ENCODE data around the gene ZNF524. TPM values are rescaled to one million over a fixed set of nuclear protein-coding genes. Genes with fewer than 3 reads are reported as not detected.

ZNF524 gene
- total RNA-seq, 1 donor from 2014 or later = 20.1 TPM

DNA sequence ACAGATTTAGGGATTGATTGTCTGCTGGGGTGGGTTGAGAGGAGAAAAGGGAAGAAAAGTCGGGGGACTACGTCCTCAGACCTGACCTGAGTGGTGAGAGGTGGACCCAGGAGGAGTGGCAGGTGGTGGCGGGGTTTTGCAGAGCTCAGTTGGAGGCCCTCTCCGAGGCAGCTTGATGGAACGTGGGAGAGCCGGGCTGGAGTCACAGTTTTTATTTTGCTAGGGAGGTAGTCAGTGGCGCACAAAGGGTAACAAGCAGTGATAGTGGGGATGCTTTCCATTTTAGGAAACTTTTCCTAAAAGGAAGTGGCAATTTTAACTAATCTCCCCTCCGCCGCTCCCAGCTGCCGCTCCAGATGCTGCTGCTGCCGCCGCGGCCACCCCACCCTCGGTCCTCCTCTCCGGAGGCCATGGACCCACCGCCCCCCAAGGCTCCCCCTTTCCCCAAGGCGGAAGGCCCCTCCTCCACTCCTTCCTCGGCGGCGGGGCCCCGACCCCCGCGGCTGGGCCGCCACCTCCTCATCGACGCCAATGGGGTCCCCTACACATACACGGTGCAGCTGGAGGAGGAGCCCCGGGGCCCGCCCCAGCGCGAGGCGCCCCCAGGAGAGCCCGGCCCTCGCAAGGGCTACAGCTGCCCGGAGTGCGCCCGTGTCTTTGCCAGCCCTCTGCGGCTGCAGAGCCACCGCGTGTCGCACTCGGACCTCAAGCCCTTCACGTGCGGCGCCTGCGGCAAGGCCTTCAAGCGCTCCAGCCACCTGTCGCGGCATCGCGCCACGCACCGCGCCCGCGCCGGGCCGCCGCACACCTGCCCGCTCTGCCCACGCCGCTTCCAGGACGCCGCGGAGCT lies 42.3 kb downstream of the ZNF524 start:
- ATAC-seq = peak; percentile 20

DNA sequence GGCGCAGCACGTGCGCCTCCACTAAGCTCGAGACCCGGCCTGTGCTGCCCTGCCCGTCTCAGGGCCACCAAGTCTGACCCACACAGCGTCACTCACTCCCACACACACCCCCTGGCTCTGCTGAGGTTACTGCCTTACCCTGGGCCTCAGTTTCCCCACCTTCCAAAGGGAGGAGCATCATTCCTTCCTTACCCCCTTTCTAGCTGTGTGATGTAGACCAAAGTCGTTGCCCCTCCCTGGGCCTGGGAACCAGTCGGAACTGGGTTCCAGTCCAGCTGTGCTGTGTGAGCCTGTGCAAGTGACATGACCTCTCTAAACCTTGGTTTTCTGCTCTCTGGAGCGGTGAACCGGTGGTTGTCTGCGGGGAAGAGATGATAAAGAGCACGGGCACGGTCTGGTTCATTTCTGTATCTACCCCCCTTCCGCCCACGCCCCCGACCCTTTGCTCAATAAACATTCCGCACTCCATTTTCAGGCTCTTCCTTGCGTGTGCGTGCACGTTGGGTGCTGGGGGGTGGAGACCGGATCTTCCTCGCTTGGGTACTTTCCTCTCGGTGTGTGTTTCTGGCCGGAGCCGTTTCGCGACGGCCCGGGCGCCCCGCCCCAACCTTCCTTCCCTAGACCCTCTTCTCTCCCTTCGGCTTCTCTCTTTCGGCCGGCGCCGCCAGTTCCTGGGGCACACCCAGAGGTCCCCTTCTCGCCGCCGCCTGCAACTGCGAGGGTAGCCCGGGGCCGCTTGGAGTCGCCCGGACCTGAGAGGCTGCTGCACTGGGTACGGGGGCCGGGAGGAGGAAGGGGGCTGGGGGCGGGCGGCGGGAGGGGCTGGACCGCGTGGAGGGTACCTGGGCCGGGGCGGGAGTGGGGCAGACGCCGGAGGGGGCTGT lies 43.2 kb downstream of the ZNF524 start, which contains the start of gene ZNF581:
Gene ZNF581, plus strand, starts transcription at position 647 of the 884 bp plus-strand sequence. CDS start 923 bp downstream, outside the sequence.
- ATAC-seq = peak; percentile 64

DNA sequence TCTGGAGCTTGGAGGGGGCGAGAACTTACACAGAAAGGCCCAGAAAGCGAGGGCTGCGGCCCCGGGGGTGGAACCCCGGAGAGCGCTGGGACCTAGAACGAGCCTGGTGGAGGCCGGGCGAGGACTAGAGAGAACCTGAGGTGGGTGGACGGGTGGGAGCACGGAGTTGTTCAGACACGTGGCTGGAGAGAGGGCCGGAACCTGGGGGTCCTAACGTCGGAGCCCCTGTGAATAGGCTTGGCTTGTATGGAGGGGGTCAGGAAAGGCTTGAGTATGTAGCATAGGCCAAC lies 43.7 kb downstream of the ZNF524 start:
- no peak for ATAC-seq

DNA sequence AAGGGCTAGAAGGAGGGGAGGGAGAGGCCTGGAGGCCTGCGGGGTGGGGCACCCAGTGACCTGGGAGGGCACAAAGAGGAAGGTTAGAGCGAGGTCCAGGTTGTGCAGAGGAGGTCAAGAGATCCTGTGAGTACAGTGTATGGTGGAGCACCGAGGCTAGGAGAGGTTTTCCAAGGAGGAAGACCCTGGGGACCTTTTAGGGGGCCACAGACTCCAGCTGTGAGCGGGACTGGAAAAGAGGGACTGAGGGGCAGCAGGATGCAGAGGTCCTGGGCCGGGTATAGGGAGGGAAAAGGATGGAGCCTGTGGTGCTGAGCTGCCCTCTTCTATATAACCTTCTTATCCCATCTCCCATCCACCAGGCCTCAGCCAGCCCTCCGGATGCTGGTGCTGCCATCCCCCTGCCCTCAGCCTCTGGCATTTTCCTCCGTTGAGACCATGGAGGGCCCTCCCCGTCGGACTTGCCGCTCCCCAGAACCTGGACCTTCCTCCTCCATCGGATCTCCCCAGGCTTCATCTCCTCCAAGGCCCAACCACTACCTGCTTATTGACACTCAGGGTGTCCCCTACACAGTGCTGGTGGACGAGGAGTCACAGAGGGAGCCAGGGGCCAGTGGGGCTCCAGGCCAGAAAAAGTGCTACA lies 44.2 kb downstream of the ZNF524 start:
- no peak for ATAC-seq

DNA sequence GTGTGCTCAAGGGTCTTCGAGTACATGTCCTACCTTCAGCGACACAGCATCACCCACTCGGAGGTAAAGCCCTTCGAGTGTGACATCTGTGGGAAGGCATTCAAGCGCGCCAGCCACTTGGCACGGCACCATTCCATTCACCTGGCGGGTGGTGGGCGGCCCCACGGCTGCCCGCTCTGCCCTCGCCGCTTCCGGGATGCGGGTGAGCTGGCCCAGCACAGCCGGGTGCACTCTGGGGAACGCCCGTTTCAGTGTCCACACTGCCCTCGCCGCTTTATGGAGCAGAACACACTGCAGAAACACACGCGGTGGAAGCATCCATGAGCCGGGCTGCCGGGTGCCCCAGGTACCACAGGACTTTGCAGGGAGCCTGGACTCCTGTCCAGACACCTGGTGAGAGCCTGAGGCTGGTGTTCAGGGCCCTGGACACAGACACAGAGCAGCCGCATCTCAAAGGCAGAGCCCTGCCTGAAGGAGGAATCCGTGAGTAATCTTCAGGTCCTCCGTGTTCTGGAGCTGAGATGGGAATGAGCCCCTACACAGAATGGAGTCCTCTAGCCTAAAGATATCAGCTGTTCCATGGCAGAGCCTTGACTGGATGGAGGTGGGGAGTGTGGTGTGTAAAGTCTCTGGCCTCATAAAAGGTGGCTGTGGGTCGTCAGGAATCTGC lies 44.9 kb downstream of the ZNF524 start:
- ATAC-seq = no peak

DNA sequence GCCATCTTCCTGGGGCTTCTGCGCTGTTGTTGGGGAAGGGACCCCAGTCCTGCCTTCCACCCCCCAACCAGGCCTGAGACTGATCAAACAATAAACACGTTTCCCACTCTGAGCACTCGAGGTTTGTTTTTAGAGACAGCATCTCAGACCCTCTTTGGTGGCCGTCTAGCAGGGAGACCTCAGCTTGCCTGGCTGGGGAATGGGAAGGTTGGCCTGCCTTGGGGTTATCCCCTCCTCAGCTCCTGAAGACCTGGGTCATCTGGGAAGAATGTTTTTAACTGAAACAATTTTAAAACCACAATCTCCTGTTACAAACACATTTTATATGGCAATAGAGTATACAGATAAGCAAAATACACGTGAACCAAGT lies 45.4 kb downstream of the ZNF524 start:
- no peak for ATAC-seq

DNA sequence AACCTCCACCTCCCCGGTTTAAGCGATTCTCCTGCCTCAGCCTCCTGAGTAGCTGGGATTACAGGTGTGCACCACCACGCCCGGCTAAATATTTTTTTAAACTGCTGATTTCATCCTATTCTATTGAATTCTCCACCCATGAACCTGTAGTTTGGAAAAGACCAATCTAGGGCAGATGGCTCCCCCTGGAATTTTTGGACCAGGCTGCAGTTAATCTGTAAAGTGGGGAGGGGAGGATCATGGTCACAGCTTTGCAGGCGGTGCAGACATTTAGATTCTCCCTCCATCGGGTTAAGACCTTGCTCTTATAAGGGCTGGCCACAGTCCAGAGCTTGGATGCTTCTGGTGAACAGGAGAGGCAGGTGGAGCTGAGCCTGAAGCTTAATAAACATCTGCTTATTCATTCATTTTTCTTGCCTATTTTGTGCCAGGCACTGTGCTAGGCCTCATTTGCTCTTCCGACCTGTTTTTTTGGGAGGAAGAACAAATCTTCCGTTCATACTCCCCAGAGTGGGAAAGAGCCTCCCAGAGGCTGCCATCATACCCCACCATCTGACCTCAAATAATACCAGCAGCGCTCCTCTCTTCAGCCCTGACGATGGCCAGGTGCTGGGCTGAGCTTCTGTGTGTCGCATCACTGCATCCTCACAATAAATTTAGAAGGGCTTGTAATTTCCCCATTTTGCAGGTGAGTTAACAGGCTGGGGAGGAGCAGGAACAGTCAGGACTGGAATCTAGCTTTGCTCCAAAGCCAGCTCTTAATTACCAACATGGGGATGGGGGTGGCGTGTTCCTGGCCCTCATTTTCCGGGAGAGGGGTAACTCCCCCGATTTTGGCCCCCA lies 47.0 kb downstream of the ZNF524 start:
- no peak for ATAC-seq

DNA sequence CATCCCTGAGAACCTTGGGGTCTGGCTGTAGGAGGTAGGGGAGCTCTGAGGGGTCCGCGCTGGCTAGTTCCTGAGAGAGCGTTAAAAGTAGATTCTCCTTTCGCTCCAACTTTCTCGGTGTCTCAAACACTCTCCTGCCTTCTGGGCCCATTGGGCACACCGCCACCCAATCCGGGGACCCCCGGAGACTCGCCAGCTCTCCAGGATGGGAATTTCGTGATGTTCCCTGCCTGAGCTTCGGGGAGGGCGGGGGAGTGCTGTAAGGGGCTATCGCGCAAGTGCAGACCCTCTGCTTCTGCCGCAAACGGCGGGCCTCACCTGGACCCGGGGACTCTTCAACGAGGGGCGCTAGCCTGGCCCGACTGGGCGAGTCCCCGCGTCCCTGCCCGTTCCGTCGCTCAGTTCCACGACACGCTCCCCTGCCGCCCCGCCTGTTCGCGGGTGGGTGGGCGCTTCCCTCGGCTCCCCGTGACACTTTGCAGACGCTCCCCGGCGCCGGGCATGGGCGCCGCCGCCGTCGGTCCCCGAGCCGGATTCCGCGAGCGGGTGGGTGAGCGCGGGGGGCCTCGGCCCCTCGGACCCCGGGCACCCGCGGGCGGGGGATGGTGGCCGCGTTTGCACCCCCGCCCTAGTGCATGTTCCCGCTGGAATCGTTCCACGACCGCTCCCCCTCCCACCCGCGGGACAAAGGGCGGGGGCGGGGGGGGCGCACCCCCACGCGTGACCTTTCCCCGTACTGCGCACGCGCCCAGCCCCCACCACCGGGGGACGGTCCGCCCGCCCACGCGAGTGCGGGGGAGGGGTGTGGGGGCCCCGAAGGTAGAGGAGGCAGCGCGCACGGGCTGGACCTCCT lies 47.9 kb downstream of the ZNF524 start, which contains the start of gene CCDC106:
Gene CCDC106, plus strand, starts transcription at position 481 of the 853 bp plus-strand sequence. CDS start 835 bp downstream, outside the sequence.
- ATAC-seq = peak; percentile 21

DNA sequence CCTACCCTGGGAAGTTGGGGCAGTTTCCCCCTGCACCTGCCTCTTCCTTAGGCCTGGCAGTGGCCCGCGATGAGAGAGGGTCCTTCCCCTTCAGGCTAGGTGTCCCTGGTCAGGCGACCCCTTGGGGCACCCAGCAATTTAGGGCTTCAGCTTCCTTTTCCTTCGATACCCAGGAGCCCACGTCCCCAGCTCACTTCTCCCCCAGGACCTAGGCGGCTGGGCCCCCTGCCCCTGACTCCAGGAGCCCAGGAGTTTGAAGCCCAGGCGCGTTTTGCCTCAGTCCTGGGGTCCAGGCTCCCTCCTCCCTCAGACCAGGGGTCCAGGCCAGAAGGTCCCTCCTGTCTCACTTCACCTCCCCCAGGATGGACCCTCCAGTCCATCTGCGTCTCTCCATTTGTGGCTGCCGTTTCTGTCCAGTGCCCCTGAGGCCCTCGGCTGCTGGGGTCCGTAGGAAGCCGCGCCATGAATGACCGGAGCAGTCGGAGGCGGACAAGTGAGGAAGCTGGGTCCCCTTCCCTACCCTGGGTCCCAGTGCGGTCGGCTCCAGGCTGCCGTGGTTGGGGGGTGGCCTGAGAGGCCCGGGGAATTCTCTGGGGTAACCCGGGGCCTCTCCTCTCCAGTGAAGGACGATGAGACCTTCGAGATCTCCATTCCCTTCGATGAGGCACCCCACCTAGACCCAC lies 48.6 kb downstream of the ZNF524 start:
- no peak for ATAC-seq

DNA sequence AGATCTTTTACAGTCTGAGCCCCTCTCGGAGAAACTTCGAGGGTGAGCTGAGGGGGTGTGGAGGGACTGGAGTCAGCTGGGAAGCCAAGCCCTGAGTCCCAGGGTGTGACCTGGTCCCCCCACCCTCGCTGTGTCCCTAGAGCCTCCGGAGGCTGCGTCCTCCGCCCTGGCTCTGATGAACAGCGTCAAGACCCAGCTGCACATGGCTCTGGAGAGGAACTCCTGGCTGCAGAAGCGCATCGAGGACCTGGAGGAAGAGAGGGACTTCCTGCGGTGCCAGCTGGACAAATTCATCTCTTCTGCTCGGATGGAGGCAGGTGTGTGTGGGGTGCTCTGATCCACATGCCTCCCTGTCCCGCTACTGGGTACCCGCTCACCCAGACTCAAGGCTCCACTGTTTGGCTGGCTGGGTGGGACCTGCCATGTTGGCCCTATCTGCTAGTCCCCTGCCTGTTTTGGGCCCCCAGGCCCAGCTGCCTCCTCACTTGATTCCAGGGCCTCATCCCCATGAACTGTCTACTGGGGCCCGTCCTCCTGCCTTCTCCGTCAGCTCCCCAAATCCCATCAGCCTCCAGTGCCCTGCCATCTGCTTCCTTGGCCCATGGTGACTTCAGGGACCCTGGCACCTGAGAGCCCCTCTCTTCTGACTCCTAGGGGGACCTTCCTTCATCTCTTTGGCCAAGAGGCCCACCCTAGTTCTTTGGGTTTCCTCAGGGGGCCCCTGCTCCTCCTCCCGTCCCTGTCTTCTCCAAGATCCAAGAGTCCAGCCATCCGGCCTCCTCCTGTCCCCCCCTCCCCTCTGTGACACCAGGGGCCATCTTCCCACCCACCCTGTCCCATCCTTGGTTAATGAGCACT lies 49.4 kb downstream of the ZNF524 start:
- ATAC-seq = no peak

DNA sequence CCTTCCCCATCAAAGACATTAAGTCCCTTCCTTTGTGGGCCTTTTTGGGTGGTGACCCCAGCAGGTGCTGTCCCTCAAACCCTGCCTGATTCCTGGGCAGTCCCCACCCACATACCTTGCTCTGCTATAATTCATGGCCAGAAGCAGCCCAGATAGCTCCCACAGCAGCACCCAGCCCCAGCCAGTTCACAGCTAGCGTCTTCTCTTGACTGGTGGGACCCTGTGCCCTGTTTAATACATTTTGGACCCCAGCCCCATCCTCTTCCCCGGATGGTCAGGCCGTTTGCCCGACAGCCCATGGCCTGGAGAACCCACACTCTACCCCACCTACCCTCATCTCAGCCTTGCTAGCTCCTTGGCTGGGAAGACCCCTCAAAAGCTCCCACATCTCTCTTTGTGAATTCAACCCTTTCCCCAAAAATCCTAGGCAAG lies 50.1 kb downstream of the ZNF524 start:
- no peak for ATAC-seq

DNA sequence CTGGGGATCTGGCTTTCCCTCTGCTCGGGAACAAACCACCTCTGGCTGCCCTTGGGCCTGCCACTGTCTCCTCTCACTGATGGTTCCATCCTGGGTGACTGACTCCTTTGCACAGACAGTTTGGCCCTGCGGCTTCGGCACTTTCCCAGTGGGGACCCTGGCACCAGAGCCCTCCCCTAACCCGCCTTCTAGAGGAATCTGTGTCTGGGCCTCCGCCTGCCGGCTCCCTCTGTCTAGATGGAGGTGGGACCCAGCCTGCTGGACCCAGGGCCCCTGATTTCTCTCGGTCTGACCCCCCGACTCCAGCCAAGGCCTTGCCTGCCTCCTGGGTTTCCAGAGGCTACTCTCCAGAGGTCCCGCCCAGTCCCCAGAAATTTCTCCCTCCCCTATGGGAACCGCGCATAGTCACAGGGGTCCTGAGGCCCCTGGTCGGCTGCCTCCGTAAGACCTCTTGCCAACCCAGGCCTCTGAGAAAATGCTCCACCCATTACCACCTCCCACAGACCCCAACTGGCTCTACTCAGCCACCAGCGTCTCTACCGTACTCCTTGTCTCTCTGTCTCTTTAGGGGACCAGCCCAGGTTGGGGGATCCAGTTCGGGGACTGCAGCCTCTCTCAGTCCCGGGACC lies 50.6 kb downstream of the ZNF524 start:
- no peak for ATAC-seq

DNA sequence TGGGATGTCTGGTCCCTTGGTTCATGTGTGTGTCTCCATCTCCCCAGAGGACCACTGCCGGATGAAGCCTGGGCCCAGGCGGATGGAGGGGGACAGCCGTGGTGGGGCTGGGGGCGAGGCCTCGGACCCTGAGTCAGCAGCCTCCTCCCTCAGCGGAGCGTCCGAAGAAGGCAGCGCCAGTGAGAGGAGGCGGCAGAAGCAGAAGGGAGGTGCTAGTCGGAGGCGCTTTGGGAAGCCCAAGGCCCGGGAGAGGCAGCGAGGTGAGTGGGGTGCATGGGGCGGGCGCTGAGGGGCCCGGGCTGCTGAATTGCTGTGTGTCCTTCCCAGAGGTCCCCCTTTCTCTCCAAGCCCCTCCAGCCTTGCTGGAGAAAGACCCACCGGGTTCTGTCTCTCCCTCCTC lies 51.1 kb downstream of the ZNF524 start:
- ATAC-seq = no peak

DNA sequence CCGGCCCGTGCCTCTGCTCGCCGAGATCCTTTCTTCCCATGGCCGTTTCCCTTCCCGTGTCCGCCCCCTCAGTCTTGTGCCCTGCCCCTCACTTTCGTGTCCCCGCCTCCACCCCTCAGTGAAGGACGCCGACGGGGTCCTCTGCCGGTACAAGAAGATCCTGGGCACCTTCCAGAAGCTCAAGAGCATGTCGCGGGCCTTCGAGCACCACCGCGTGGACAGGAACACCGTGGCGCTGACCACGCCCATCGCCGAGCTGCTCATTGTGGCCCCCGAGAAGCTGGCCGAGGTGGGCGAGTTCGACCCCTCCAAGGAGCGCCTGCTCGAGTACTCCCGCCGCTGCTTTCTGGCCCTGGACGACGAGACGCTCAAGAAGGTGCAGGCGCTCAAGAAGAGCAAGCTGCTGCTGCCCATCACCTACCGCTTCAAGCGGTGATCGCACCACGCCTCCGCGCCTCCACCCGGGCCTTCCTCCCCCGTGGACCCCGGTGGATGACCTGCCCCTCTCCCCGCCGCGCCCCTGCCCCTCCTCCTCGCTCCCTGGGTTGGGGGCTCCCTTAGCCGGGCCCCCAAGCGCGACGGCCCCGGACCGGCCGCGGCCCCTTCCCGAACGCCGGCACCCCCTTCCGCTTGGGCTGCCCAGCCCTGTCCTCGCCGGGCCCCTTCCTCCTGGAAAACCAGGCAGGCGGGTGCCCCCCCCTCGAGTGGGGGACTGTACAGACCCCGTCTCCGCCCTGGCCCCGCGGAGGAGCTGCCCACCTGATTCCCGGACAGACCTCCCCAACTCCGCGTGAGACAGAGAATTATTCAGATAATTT lies 52.4 kb downstream of the ZNF524 start:
- no peak for ATAC-seq

Data from esophagus mucosa (tissue), 1 donor.